KOPT-K1 (cell line): ENCODE data around the gene OSBPL8.

Source experiments
- H3K27ac ChIP-seq: fragments of 200-600 bp; sonication (generic); 2 replicates; pipeline ENCODE4 v1.5.1; 2016; ENCODE audit warnings: antibody characterized with exemption, mild to moderate bottlenecking, low read depth, low read length; ENCODE audit not compliant: poor library complexity, severe bottlenecking
- H3K36me3 ChIP-seq: fragments of 200-600 bp; sonication (generic); 2 replicates; pipeline ENCODE4 v1.5.1; 2017; ENCODE audit warnings: antibody characterized with exemption, mild to moderate bottlenecking, low read length, moderate library complexity; ENCODE audit not compliant: insufficient read depth
- H3K9me3 ChIP-seq: fragments of 200-600 bp; sonication (generic); 2 replicates; pipeline ENCODE4 v1.5.1; 2017; ENCODE audit warnings: antibody characterized with exemption, low read length, mild to moderate bottlenecking; ENCODE audit not compliant: insufficient read depth, poor library complexity, severe bottlenecking

OSBPL8 gene

GRCh38 chr12:76568888-76569551 lies 9.4 kb upstream of the OSBPL8 start:
- no peaks in the 10 kb centered on the region for H3K36me3 ChIP-seq
- H3K27ac ChIP-seq: no peak overlapping the region
- peaks cover 15% of the 10 kb centered on the region for H3K9me3 ChIP-seq

- no peak overlapping the region for H3K27ac ChIP-seq
- peaks cover 6% of the 10 kb centered on the region for H3K9me3 ChIP-seq
- H3K36me3 ChIP-seq: no peaks in the 10 kb centered on the region
Observed at GRCh38 chr12:76568130-76568529, 8.6 kb upstream of the OSBPL8 start.

GRCh38 chr12:76563061-76563460 lies 3.5 kb upstream of the OSBPL8 start:
- H3K9me3 ChIP-seq: no peaks in the 10 kb centered on the region
- no peaks in the 10 kb centered on the region for H3K36me3 ChIP-seq
- no peak overlapping the region for H3K27ac ChIP-seq

GRCh38 chr12:76562130-76562529 lies 2.6 kb upstream of the OSBPL8 start:
- Histone ChIP-seq H3K36me3 (no peaks in the 10 kb centered on the region), H3K27ac (no peak overlapping the region), H3K9me3 (no peaks in the 10 kb centered on the region)

GRCh38 chr12:76560086-76560491 lies 518 bp upstream of the OSBPL8 start:
- no peaks in the 10 kb centered on the region; the same call in 1 of the 2 replicates for H3K36me3 ChIP-seq
- H3K27ac ChIP-seq: peak overlapping the region; percentile 90
- H3K9me3 ChIP-seq: no peaks in the 10 kb centered on the region

GRCh38 chr12:76558684-76559399 lies 729 bp downstream of the OSBPL8 start:
- H3K27ac ChIP-seq: peak overlapping the region; percentile 90

GRCh38 chr12:76556368-76556767 lies 3.2 kb downstream of the OSBPL8 start:
- H3K36me3 ChIP-seq: no peaks in the 10 kb centered on the region; the same call in 1 of the 2 replicates
- H3K9me3 ChIP-seq: no peaks in the 10 kb centered on the region
- H3K27ac ChIP-seq: no peak overlapping the region

More at GRCh38 chr12:76558684-76559399, 729 bp downstream of the OSBPL8 start:
- Histone ChIP-seq H3K9me3 (no peaks in the 10 kb centered on the region), H3K36me3 (no peaks in the 10 kb centered on the region; the same call in 1 of the 2 replicates)

- Histone ChIP-seq H3K36me3 (no peaks in the 10 kb centered on the region; the same call in 1 of the 2 replicates), H3K27ac (no peak overlapping the region), H3K9me3 (no peaks in the 10 kb centered on the region)
Observed at GRCh38 chr12:76555797-76556196, 3.8 kb downstream of the OSBPL8 start.

- no peaks in the 10 kb centered on the region; the same call in 1 of the 2 replicates for H3K36me3 ChIP-seq
- H3K27ac ChIP-seq: no peak overlapping the region
- H3K9me3 ChIP-seq: no peaks in the 10 kb centered on the region
Observed at GRCh38 chr12:76555231-76555767, 4.3 kb downstream of the OSBPL8 start.

GRCh38 chr12:76554405-76555230 lies 5.0 kb downstream of the OSBPL8 start:
- no peak overlapping the region for H3K27ac ChIP-seq

GRCh38 chr12:76552343-76552938 lies 7.1 kb downstream of the OSBPL8 start:
- no peaks in the 10 kb centered on the region; the same call in 1 of the 2 replicates for H3K36me3 ChIP-seq
- H3K27ac ChIP-seq: no peak overlapping the region
- no peaks in the 10 kb centered on the region for H3K9me3 ChIP-seq

More at GRCh38 chr12:76554405-76555230, 5.0 kb downstream of the OSBPL8 start:
- no peaks in the 10 kb centered on the region for H3K9me3 ChIP-seq
- no peaks in the 10 kb centered on the region; the same call in 1 of the 2 replicates for H3K36me3 ChIP-seq

GRCh38 chr12:76551482-76551888 lies 8.1 kb downstream of the OSBPL8 start:
- H3K27ac ChIP-seq: no peak overlapping the region
- H3K36me3 ChIP-seq: no peaks in the 10 kb centered on the region; the same call in 1 of the 2 replicates

GRCh38 chr12:76549131-76549530 lies 10.4 kb downstream of the OSBPL8 start:
- H3K27ac ChIP-seq: no peak overlapping the region
- H3K9me3 ChIP-seq: no peaks in the 10 kb centered on the region
- H3K36me3 ChIP-seq: no peaks in the 10 kb centered on the region

More at GRCh38 chr12:76551482-76551888, 8.1 kb downstream of the OSBPL8 start:
- no peaks in the 10 kb centered on the region for H3K9me3 ChIP-seq

- Histone ChIP-seq H3K27ac (no peak overlapping the region), H3K36me3 (no peaks in the 10 kb centered on the region), H3K9me3 (no peaks in the 10 kb centered on the region)
Observed at GRCh38 chr12:76548222-76548837, 11.2 kb downstream of the OSBPL8 start.
